Measurements from ENCODE around the gene DOCK6.
"Not testable (repeated sequence)": the region's sequence is repeated elsewhere in the genome, so short reads cannot be mapped to it uniquely, and the experiment has no call there.

Gene DOCK6

GRCh38 chr19:11194656-11195558 is 67.4 kb downstream of the DOCK6 start:
- no peak for DNase-seq

- no peak for DNase-seq
Measured at GRCh38 chr19:11194173-11194572, 68.2 kb downstream of the DOCK6 start.

DNA sequence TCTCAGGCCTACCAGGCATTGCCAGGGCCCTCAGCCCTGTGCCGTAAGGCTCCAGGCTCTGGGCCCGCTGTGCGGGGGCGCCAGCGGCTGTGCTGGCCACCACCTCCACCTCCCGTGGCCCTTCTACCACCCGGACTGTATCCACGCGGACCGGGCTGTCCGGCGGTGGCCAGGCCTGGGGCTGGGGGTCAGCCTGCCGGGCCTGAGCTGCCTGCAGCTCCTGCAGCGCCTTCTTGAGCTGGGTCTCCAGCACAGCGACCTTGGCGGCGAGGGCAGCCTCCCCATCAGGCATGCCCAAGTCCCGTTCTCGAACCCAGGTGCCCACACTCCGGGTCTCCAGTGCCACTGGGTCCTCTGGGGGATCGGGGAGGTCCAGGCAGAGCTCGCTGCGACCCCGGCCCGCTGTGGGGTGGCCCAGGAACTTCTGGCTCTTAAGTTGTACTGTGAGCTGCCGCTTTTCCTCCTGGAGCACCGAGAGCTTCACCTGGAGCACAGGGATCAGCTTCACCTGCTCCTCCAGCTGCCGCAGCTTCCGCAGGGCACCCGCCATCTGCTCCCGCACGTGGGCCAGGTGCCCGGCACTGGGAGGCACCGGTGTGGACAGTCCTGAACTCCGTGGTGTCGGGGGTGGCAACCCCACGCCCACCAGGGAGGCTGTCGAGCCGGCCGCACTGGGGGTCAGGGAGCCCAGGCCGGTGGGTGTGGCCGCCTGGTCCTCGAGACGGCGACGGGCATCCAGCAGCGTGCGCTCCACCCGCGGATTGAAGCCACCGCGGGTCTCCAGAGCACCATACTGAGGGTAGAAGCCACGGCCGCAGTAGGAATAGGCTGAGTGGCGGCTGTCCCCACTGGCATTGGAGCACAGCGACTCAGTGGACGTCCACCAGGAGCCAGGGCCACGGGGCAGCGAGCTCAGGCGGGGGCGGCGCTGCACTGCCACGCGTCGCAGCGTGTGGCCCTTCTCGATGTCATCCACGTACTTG is 69.1 kb downstream of the DOCK6 start:
- no peak for DNase-seq

DNA sequence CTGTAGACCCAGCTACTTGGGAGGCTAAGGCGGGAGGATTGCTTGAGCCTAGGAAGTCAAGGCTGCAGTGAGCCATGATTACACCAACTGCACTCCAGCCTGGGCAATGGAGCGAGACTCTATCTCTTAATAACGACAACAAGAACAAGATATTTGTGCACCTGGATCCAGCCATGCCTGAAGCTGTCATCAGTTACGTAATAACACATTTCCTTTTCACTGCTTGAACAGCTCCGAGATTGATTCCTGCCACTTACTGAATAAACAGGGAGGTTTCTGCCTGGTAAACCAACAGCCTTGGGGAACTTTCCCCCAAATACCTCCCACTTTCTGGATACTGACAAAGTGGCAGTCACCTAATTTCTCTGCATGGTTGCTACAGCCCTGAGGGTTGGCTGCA is 70.4 kb downstream of the DOCK6 start:
- DNase-seq, result no peak

DNA sequence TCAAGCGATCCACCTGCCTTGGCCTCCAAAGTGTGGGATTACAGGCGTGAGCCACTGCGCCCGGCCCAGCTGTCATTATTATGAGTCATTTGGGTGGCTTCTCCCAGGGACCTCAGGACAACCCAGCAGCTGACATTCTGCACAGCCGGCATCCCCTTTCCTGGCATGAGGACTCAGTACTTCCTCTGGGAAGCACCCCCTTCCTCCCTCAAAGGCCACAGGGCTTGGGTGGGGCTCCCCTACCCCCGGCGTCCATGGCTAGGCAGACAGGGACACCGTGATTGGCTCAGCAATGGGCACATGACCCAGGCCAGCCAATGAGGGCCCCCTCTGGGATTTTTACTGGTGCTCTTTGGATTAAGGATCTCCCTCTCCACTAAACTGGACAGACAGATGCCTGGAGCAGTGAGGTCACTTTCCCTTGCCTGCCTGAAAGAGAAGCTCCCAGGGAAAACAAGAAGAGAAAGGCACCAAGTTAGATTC is 71.0 kb downstream of the DOCK6 start:
- DNase-seq, result no peak

GRCh38 chr19:11190501-11190900 is 71.8 kb downstream of the DOCK6 start:
- no peak for DNase-seq

GRCh38 chr19:11187441-11187840 is 74.9 kb downstream of the DOCK6 start:
- no peak for DNase-seq

DNA sequence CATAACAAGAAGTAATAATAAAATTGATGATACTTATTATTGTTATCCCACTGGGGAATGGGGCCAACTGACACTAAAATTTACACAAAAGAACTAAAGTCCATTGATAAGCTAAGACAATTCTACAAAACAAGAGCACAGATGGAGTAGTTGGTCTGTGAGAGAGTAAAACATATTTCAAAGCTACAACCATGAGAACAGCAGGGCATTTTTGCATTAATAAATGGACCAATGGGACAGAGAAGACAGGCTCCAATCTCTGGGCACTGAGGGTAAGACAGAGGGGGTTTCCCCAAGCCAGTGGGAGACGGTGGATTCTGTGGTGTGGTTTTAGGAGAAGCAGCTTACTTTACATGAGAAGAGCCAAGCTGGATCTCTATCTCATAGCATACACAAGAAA is 79.3 kb downstream of the DOCK6 start:
- DNase-seq, result no peak

DNA sequence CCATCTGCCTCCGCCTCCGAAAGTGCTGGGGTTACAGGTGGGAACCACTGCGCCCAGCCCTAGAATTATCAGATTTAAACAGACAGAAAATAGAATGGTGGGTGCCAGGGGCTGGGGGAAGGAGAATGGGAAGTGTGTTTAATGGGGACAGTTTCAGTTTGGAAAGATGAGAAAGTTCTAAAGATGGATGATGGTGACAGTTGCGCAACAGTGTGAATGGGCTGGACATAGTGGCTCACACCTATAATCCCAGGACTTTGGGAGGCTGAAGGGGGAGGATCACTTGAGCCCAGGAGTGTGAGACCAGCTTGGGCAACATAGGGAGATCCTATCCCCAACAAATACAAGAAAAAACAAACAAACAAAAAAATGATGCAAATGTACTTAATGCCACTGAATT is 80.8 kb downstream of the DOCK6 start:
- DNase-seq, result no peak

DNA sequence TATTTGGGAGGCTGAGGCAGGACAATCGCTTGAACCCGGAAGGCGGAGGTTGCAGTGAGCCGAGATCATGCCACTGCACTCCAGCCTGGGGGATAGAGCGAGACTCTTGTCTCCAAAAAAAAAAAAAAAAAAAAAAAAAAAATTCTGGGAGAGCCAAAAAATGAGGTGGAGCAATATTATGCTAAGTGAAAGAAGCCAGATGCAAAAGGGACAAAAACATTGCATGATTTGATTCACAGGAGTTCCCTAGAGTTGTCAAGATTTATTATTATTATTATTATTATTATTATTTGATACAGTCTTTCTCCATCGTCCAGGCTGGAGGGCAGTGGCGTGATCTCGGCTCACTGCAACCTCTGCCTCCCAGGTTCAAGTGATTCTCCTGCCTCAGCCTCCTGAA is 81.3 kb downstream of the DOCK6 start:
- DNase-seq, result not testable (repeated sequence)

DNA sequence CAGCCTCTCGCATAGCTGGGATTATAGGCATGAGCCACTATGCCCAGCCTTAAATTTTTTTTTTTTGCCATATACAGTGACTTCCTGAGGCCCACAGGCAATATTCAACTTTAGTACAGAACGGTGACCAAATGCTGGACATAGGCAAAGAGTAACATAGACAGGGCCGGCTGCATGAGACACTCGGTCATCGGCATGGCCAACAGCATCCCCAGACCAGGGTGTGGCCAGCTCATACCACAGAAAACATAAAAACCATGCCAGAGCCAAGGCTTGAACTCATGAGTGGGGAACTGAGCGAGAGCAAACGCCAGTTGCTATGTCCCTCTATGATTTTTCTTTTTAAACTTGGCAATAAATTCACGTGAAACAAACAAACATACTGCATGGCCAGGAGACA is 82.0 kb downstream of the DOCK6 start:
- DNase-seq, result no peak

DNA sequence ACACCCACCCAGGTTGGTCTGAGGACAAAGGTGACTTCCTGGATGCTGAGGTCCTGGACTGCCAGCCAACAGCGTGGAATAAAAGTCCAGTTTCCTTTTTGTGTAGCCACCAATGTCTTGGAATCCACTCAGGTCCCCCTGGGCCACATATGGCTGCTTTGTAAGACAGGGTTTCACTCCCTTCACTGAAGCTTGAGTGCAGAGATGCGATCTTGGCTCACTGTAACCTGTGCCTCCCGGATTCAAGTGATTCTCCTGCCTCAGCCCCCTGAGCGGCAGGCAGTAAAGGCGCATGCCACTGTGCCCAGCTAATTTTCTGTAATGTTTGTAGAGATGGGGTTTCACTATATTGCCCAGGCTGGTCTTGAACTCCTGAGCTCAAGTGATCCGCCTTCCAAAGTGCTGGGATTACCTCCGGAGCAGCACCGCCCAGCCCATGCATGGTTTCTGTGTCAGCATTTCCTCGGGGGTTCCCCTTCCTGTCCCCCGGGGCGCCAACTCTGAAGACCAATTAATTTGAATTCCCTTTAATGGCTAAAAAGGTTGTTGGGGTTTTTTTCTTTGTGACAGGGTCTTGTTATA is 82.5 kb downstream of the DOCK6 start:
- no peak for DNase-seq

GRCh38 chr19:11179145-11179465 is 83.2 kb downstream of the DOCK6 start:
- not testable (repeated sequence) for DNase-seq

DNA sequence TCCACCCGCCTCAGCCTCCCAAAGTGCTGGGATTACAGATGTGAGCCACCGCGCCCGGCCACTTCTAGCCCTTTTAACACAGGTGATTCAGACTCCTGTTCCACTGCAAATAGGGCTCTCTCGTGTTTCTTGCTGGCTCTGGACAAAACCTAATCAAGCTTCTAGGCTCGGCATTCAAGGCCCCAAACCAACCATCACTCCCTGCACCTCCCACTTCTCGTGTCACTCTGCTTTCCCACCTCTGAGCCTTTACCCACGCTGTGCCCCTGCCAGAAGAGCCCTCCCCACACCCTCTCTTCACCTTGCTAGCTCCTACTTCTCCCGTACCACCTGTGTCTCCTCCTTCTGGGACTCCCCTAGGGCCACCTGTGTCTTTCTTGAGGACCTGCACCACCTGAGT is 84.7 kb downstream of the DOCK6 start:
- no peak for DNase-seq

- DNase-seq, result no peak
Measured at GRCh38 chr19:11176466-11177193, 85.7 kb downstream of the DOCK6 start.

DNA sequence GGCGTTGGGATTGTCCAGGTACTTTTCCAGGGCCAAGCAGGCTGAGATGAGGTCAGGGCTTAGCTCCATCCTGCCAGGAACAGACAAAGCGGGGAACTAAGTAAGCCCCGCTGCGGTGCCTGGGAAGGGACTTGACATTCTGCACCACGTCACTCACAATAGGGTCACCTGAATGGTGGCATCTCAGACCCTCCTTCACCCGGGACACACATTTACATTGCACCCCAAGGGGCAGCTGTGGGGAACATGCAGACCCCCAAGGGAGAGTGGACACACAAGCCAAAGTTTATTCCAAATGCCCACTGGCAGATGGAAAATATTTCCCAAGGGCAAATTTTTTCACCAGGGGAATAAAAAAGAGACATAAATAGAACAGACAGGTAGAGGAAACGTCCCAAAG is 86.4 kb downstream of the DOCK6 start:
- DNase-seq, result no peak

DNA sequence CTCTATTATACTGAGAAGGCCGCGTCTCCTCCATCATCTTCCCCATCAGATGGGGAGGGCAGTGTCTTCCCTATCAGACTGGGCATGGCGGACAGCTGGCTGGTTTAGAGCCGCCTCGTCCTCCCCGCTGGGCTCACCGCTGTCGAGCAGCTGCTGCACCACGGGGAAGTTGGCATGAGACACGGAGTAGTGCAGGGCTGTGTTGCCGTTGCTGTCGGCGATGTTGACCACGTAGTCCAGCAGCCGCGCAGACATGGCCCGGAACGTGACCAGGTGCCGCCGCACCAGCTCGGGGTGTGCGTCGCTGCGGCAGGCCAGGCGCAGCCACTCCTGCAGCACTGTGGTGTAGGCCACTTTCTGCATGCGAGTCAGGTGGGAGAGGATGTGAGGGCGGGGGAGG is 88.0 kb downstream of the DOCK6 start:
- no peak for DNase-seq

- no peak for DNase-seq
Measured at GRCh38 chr19:11173516-11174155, 88.7 kb downstream of the DOCK6 start.

- DNase-seq, result no peak
Measured at GRCh38 chr19:11172576-11172975, 89.7 kb downstream of the DOCK6 start.

- DNase-seq, result no peak
Measured at GRCh38 chr19:11171144-11171543, 91.2 kb downstream of the DOCK6 start.

DNA sequence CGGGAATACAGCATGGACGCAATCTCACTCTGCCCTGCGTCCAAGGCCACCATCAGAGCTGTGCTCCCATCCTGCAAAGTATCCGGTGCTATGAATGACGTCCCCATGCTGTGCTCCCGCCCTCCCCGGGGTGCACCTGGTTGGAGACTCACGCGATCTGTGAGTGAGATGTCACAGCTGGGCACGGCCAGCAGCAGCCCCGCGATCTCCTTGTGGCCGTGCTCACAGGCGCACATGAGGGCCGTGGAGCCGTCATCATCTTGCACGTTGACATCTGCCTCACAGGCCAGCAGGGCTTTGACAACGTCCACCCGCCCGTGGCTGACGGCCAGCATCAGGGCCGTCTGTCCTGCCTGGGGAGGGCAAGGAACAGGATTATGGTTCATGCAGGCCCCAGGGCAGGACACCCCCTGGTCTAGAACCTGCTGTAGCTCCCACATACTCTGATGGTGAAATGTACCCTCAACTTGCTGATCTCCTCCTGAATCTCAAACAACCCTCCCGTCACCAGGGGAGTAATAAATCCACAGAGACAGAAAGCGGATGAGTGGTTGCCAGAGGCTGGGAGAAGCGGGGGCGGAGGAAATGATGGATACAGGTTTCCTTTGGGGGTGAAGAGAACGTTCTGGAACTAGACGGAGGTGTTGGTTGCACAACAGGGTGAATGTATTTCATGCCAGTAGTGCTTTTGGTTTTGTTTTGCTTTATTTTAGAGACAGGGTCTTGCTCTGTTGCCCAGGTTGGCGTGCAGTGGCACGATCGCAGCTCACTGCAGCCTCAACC is 92.2 kb downstream of the DOCK6 start:
- DNase-seq, result no peak
